Measurements from ENCODE around the gene C2CD5. TPM values are rescaled to one million over a fixed set of nuclear protein-coding genes. Genes with fewer than 3 reads are reported as not detected.

Gene C2CD5
- total RNA-seq, 1 experiment from 2014 or later, result 15.9 TPM

DNA sequence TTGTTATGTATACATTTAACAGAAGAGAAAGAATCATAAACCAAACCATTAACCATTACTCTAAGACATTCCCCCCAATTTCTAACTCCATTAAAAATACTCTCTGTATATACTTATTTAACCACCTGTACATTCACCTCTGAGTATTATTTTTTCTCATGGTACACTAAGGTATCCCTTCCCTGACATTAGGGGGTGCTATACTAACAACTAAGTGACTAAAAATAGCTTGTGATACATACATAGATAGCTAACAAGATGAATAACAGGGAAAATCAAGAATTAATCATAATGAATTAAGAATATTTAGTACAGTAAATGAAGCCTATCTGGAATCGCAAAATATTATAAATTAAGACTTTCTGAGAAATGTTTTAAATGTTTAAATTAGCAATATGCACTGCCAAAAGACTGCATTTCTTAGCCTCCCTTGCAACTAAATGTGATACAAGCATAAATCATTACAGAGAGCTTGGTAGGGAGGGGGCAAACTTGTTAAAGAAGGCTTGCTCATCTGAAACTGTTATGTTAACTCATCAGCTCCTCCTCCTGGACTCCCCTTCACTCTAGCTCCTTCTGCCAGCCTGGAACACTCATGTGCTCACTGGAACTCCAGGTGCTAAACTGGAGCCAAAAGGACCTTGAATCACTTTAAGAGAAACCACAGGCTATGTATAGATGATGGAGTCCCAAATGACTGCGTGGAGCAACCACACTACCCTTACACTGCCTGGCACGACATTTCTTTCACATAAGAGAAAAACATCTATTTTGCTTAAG lies 14.9 kb downstream of the C2CD5 start:
- intact Hi-C loops (cut with micrococcal nuclease; ENCODE audit: unreplicated experiment) (no loop called here), in situ Hi-C loops (cut with HindIII; ENCODE audit: low pct_unique_long_range_greater_than_20kb, low sequenced_read_pairs) (no loop called here)
- Histone ChIP-seq H3K4me3 (ENCODE audit: low read depth in 2 of 2, low read length in 2 of 2) (no peak overlapping the region), H3K4me1 (ENCODE audit: control insufficient read depth, insufficient read depth, low read length) (no peaks in the 10 kb centered on the region), H3K27me3 (ENCODE audit: control insufficient read depth, insufficient read depth, low read length) (no peaks in the 10 kb centered on the region), H3K36me3 (ENCODE audit: control insufficient read depth, insufficient read depth, low read length) (peaks cover 2% of the 10 kb centered on the region; the same call in 1 of the 2 replicates), H3K9me3 (ENCODE audit: control insufficient read depth, insufficient read depth, low read depth, low read length) (no peaks in the 10 kb centered on the region), H3K27ac (ENCODE audit: low read length) (no peak overlapping the region)
- DNase-seq (ENCODE audit: low read depth, low spot score), result peak; percentile 8
- no TSS peak for BruUV-seq (replicated peaks)
- POLR2A ChIA-PET, result no interaction called here
- CTCF ChIA-PET, result interaction anchor here (0.5 to 1.0 kb wide), 3 partner anchors 10 to 142 kb away, joined by 3 to 9 read pairs (median 5); no protein-coding TSS in a partner anchor
- TF ChIP-seq, protein P1, sequence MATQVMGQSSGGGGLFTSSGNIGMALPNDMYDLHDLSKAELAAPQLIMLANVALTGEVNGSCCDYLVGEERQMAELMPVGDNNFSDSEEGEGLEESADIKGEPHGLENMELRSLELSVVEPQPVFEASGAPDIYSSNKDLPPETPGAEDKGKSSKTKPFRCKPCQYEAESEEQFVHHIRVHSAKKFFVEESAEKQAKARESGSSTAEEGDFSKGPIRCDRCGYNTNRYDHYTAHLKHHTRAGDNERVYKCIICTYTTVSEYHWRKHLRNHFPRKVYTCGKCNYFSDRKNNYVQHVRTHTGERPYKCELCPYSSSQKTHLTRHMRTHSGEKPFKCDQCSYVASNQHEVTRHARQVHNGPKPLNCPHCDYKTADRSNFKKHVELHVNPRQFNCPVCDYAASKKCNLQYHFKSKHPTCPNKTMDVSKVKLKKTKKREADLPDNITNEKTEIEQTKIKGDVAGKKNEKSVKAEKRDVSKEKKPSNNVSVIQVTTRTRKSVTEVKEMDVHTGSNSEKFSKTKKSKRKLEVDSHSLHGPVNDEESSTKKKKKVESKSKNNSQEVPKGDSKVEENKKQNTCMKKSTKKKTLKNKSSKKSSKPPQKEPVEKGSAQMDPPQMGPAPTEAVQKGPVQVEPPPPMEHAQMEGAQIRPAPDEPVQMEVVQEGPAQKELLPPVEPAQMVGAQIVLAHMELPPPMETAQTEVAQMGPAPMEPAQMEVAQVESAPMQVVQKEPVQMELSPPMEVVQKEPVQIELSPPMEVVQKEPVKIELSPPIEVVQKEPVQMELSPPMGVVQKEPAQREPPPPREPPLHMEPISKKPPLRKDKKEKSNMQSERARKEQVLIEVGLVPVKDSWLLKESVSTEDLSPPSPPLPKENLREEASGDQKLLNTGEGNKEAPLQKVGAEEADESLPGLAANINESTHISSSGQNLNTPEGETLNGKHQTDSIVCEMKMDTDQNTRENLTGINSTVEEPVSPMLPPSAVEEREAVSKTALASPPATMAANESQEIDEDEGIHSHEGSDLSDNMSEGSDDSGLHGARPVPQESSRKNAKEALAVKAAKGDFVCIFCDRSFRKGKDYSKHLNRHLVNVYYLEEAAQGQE (IDR thresholded peaks at IDR 0.05; ENCODE audit: insufficient read depth in 1 of 2, low read depth in 2 of 2, low read length in 1 of 2), result no peak
- TF ChIP-seq, protein P2, sequence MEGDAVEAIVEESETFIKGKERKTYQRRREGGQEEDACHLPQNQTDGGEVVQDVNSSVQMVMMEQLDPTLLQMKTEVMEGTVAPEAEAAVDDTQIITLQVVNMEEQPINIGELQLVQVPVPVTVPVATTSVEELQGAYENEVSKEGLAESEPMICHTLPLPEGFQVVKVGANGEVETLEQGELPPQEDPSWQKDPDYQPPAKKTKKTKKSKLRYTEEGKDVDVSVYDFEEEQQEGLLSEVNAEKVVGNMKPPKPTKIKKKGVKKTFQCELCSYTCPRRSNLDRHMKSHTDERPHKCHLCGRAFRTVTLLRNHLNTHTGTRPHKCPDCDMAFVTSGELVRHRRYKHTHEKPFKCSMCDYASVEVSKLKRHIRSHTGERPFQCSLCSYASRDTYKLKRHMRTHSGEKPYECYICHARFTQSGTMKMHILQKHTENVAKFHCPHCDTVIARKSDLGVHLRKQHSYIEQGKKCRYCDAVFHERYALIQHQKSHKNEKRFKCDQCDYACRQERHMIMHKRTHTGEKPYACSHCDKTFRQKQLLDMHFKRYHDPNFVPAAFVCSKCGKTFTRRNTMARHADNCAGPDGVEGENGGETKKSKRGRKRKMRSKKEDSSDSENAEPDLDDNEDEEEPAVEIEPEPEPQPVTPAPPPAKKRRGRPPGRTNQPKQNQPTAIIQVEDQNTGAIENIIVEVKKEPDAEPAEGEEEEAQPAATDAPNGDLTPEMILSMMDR (IDR thresholded peaks at IDR 0.05), result peak; percentile 44; the same call in 1 of the 2 replicates
- ATAC-seq, result peak; percentile 75; the same call in 1 of the 2 replicates

DNA sequence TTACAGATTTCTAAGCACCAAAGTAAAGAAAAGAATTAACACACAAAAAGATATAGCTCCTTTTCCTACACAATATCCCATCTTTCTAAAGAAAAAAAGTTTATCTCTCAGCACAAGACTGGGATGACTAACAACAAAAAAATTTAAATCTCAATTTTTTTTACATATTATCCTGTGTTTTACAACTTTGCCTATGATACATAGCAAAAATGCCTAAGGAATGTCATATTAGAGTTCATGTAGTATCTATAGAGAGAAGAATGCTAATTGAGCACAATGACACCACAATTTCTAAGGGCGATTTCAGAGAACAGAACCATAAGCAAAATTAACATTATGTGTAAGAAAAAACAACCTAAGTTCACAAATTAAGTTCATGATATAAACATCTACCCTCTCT lies 16.3 kb downstream of the C2CD5 start:
- no peak overlapping the region for H3K27ac ChIP-seq (ENCODE audit: low read length)
- ChIA-PET POLR2A (no interaction called here), CTCF (no interaction called here)
- intact Hi-C loops (cut with micrococcal nuclease; ENCODE audit: unreplicated experiment), result no loop called here
- no peak for TF ChIP-seq POLR2AphosphoS5 (IDR thresholded peaks at IDR 0.05; ENCODE audit: low read depth, low read length)
- no peaks in the 10 kb centered on the region for H3K4me1 ChIP-seq (ENCODE audit: control insufficient read depth, insufficient read depth, low read length)
- no peaks in the 10 kb centered on the region for H3K27me3 ChIP-seq (ENCODE audit: control insufficient read depth, insufficient read depth, low read length)
- H3K36me3 ChIP-seq (ENCODE audit: control insufficient read depth, insufficient read depth, low read length), result peaks cover 2% of the 10 kb centered on the region; the same call in 1 of the 2 replicates
- no TSS peak for BruUV-seq (replicated peaks)
- ATAC-seq (no peak), DNase-seq (ENCODE audit: low read depth, low spot score) (no peak)
- H3K9me3 ChIP-seq (ENCODE audit: control insufficient read depth, insufficient read depth, low read depth, low read length), result no peaks in the 10 kb centered on the region
- in situ Hi-C loops (cut with HindIII; ENCODE audit: low pct_unique_long_range_greater_than_20kb, low sequenced_read_pairs), result no loop called here
- no peak overlapping the region for H3K4me3 ChIP-seq (ENCODE audit: low read depth in 2 of 2, low read length in 2 of 2)

DNA sequence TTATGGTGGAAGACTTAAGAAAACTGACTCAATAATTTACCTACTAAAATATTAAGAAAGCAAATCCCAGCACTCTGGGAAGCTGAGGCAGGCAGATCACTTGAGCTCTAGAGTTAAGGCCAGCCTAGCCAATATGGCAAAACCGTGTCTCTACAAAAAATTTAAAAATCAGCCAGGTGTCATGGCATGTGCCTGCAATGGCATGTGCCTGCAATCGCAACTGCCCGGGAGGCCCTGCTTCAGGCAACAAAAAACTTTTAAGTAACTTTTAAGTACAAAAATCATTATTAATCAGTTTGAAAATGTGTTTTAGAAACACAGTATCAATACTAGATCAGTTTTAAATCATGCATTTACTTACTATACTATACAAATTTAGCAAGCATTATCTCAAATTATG lies 17.5 kb downstream of the C2CD5 start:
- no peaks in the 10 kb centered on the region for H3K9me3 ChIP-seq (ENCODE audit: control insufficient read depth, insufficient read depth, low read depth, low read length)
- H3K27ac ChIP-seq (ENCODE audit: low read length), result no peak overlapping the region
- ChIA-PET CTCF (no interaction called here), POLR2A (no interaction called here)
- H3K27me3 ChIP-seq (ENCODE audit: control insufficient read depth, insufficient read depth, low read length), result no peaks in the 10 kb centered on the region
- H3K4me3 ChIP-seq (ENCODE audit: low read depth in 2 of 2, low read length in 2 of 2), result no peak overlapping the region
- peaks cover 2% of the 10 kb centered on the region; the same call in 1 of the 2 replicates for H3K36me3 ChIP-seq (ENCODE audit: control insufficient read depth, insufficient read depth, low read length)
- TF ChIP-seq, protein P1 (IDR thresholded peaks at IDR 0.05; ENCODE audit: insufficient read depth in 1 of 2, low read depth in 2 of 2, low read length in 1 of 2), result no peak
- TF ChIP-seq, protein P2 (IDR thresholded peaks at IDR 0.05), result no peak
- no peak for TF ChIP-seq POLR2AphosphoS5 (IDR thresholded peaks at IDR 0.05; ENCODE audit: low read depth, low read length)
- TF ChIP-seq SIN3A (IDR thresholded peaks at IDR 0.05; ENCODE audit: borderline replicate concordance, insufficient read depth, low read depth, low read length), result no peak
- no peak for TF ChIP-seq TCF7L2 (IDR thresholded peaks at IDR 0.05; ENCODE audit: low read depth, low read length)
- ATAC-seq, result no peak
- H3K4me1 ChIP-seq (ENCODE audit: control insufficient read depth, insufficient read depth, low read length), result no peaks in the 10 kb centered on the region
- intact Hi-C loops (cut with micrococcal nuclease; ENCODE audit: unreplicated experiment) (no loop called here), in situ Hi-C loops (cut with HindIII; ENCODE audit: low pct_unique_long_range_greater_than_20kb, low sequenced_read_pairs) (no loop called here)
- BruUV-seq (replicated peaks), result no TSS peak
- DNase-seq (ENCODE audit: low read depth, low spot score), result no peak
